RWPE2 (cell line): Measurements from ENCODE around the gene LRRC71.

Experiments
- ATAC-seq: fragments of 200-7000 bp; cut with Tn5 transposase; 3 replicates; pipeline ENCODE4 v1.9.1; 2021; ENCODE audit warnings: low read depth
- DNase-seq: peaks from one replicate; pipeline ENCODE4 v3.0.0-alpha.2; 2020; ENCODE audit warnings: low spot score
- H3K27ac ChIP-seq: fragments of 450-650 bp; 2 replicates; pipeline ENCODE4 v1.5.1; 2017; ENCODE audit warnings: mild to moderate bottlenecking; ENCODE audit not compliant: poor library complexity, severe bottlenecking
- H3K27me3 ChIP-seq: fragments of 250-450 bp; sonication (Bioruptor Pico); 2 replicates; pipeline ENCODE4 v1.5.1; 2021; ENCODE audit warnings: mild to moderate bottlenecking, moderate library complexity; ENCODE audit not compliant: insufficient read depth, poor library complexity, severe bottlenecking
- H3K36me3 ChIP-seq: fragments of 250-450 bp; sonication (Bioruptor Pico); 2 replicates; pipeline ENCODE4 v1.5.1; 2020; ENCODE audit warnings: low read depth, mild to moderate bottlenecking, moderate library complexity
- H3K4me1 ChIP-seq: fragments of 250-450 bp; sonication (Bioruptor Pico); 2 replicates; pipeline ENCODE4 v1.5.1; 2021; ENCODE audit warnings: mild to moderate bottlenecking, moderate library complexity; ENCODE audit not compliant: insufficient read depth, poor library complexity, severe bottlenecking
- H3K4me3 ChIP-seq: fragments of 250-450 bp; sonication (Bioruptor Pico); 2 replicates; pipeline ENCODE4 v1.5.1; 2021; ENCODE audit warnings: mild to moderate bottlenecking, moderate library complexity; ENCODE audit not compliant: severe bottlenecking
- H3K9me3 ChIP-seq: fragments of 250-450 bp; sonication (Bioruptor Pico); 2 replicates; pipeline ENCODE4 v1.5.1; 2021; ENCODE audit warnings: mild to moderate bottlenecking, moderate library complexity; ENCODE audit not compliant: severe bottlenecking
- TF ChIP-seq, protein P1 (sequence below): fragments of 450-650 bp; IDR thresholded peaks from one replicate; pipeline ENCODE4 v1.5.1; 2017; ENCODE audit warnings: mild to moderate bottlenecking, moderate library complexity; ENCODE audit not compliant: poor library complexity, severe bottlenecking

LRRC71 gene

DNA sequence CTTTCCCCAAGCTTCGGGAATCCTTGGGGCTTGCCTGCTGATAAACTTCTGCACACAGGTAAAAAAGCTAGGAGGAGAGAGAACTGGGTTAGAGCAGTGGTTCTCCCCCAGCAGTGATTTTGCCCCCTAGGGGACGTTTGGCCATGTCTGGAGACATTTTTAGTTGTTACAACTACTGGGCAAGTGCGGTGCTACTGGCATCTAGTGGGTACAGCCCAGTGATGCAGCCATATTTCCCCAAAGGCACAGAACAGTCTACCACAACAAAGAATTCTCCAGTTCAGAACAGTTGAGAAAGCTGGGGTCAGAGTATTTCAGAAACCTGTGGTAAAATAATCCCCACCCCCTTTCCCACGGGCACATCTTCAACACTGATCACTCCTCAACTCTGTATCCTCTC is 41.3 kb downstream of the LRRC71 start:
- TF ChIP-seq, protein P1, sequence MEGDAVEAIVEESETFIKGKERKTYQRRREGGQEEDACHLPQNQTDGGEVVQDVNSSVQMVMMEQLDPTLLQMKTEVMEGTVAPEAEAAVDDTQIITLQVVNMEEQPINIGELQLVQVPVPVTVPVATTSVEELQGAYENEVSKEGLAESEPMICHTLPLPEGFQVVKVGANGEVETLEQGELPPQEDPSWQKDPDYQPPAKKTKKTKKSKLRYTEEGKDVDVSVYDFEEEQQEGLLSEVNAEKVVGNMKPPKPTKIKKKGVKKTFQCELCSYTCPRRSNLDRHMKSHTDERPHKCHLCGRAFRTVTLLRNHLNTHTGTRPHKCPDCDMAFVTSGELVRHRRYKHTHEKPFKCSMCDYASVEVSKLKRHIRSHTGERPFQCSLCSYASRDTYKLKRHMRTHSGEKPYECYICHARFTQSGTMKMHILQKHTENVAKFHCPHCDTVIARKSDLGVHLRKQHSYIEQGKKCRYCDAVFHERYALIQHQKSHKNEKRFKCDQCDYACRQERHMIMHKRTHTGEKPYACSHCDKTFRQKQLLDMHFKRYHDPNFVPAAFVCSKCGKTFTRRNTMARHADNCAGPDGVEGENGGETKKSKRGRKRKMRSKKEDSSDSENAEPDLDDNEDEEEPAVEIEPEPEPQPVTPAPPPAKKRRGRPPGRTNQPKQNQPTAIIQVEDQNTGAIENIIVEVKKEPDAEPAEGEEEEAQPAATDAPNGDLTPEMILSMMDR: no peak
- H3K27me3 ChIP-seq: no peaks in the 10 kb centered on the region
- no peaks in the 10 kb centered on the region for H3K9me3 ChIP-seq
- peaks cover 2% of the 10 kb centered on the region for H3K4me1 ChIP-seq
- DNase-seq (no peak), ATAC-seq (peak; percentile 36; the same call in 1 of the 3 replicates)
- H3K27ac ChIP-seq: no peak overlapping the region
- H3K36me3 ChIP-seq: peaks cover 25% of the 10 kb centered on the region
- H3K4me3 ChIP-seq: no peak overlapping the region

DNA sequence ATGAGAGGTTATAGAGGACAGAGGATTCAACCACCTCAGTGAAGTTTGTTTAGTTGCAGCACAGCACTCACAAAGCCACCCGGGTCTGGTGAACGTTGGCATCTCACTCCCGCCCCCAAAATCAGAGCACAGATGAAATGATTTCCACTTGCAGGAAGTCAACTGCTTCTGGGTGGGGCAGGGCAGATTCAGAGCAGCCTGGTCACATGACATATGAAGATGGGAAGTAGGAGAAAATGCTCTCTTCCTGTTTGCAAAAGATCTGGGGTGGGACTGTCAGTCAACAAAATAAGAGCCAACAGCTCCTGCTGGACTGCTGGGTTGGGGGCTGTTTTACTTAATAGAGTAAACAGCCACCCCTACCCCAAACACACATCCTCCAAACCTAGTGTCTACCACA is 43.2 kb downstream of the LRRC71 start:
- no peak overlapping the region for H3K4me3 ChIP-seq
- H3K9me3 ChIP-seq: no peaks in the 10 kb centered on the region
- peaks cover 2% of the 10 kb centered on the region for H3K4me1 ChIP-seq
- ATAC-seq (no peak), DNase-seq (no peak)
- H3K36me3 ChIP-seq: peaks cover 26% of the 10 kb centered on the region
- H3K27ac ChIP-seq: no peak overlapping the region
- H3K27me3 ChIP-seq: no peaks in the 10 kb centered on the region
- TF ChIP-seq, protein P1: no peak

DNA sequence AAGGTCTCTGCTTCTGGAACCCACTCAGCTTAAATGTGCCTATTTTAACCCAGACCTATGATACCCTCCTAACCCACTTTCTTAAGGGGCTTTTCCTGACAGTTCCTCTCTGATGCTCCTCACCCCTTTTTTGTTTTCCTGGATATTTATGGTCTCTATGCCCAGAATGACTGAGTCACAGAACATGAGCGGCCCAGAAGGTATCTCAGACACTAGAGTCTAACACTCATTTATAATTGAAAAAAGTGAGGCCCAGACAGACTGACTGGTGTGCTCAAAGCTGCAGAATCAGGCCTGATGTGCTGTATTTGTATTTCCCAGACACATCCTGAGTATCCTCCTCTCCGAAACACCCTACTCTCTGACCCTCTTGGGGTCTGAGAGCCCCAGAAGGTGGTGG is 44.0 kb downstream of the LRRC71 start:
- ATAC-seq (no peak), DNase-seq (no peak)
- Histone ChIP-seq H3K4me3 (no peak overlapping the region), H3K27ac (no peak overlapping the region), H3K36me3 (peaks cover 26% of the 10 kb centered on the region), H3K9me3 (no peaks in the 10 kb centered on the region), H3K27me3 (no peaks in the 10 kb centered on the region), H3K4me1 (peaks cover 2% of the 10 kb centered on the region)
- TF ChIP-seq, protein P1: no peak

DNA sequence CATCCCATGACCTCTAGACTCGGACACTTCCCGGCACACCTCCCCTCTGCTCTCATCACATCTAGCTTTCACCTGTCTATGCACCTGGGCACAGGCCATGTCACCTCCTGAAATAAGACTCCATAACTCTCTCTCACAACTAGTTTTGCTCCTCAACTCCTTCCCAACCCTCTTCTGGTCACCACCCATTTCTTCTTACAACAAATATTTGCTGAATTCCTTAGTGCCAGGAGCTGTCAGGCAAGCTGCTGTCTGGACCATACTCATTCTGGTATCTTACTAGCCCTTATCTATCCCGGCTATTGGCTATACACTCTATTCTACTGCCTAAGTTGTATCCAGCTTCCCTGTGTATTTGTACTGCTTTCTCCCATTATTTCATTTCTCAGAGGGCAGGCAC is 49.1 kb downstream of the LRRC71 start:
- Histone ChIP-seq H3K4me3 (no peak overlapping the region), H3K27me3 (no peaks in the 10 kb centered on the region), H3K9me3 (no peaks in the 10 kb centered on the region), H3K4me1 (no peaks in the 10 kb centered on the region), H3K36me3 (peaks cover 15% of the 10 kb centered on the region), H3K27ac (no peak overlapping the region)
- TF ChIP-seq, protein P1: no peak
- no peak for DNase-seq
- no peak for ATAC-seq

DNA sequence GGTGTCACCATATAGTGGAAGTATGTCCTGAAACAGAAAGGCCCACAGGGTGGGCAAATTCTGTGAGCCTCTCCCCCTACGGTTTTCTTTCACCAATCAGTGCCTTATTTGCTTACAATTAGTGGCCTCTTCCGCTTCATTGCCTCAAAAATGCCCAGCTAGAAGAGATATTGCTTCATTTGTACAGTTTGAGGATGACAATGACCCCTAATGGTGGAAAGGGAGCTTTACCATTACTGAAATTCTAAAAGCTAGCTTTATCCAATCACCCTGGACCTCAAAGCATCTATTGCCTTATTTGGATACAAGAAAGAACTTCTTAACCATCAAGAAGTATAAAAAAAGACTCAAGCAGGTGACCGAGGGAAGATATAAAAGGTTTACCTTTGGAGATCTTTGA is 49.6 kb downstream of the LRRC71 start:
- Histone ChIP-seq H3K36me3 (peaks cover 19% of the 10 kb centered on the region), H3K27me3 (no peaks in the 10 kb centered on the region), H3K27ac (no peak overlapping the region), H3K4me1 (no peaks in the 10 kb centered on the region), H3K9me3 (no peaks in the 10 kb centered on the region), H3K4me3 (no peak overlapping the region)
- TF ChIP-seq, protein P1: peak; percentile 19
- DNase-seq (no peak), ATAC-seq (no peak)
